GM21390 (cell line): ENCODE measurements around the gene BRAT1.

Experiments used
- ATAC-seq: cut with Tn5 transposase; IDR thresholded peaks from one replicate; pipeline ENCODE4 v1.9.1; 2021; ENCODE audit not compliant: unreplicated experiment

BRAT1 gene

GRCh38 chr7:2525658-2526630 lies 29.4 kb downstream of the BRAT1 start:
- no peak for ATAC-seq

- no peak for ATAC-seq
Observed at GRCh38 chr7:2524808-2525657, 30.3 kb downstream of the BRAT1 start.

GRCh38 chr7:2523941-2524807 lies 31.1 kb downstream of the BRAT1 start:
- no peak for ATAC-seq

DNA sequence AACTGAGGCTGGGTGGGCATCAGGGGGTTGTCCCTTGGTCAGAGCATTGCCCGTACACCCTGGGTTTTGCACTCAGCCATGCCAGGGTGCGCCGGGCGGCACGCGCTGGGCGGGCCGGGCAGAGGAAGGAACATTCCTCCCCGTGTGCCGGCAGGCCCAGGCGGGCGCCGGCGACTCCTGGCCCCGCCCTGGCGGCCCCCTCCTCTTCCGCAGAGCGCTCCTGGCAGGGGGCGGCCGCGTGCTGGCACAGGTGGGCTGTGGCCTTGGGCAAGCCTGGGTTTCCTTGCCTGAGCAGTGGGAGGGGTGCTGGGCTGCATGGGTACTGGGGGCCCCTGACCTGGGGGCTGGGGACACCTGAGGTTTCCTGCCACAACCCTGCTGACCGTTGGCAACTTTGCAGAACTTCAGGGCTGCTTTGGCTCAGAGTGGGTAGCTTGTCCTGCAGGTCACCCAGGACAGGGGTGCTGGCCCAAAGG lies 31.8 kb downstream of the BRAT1 start:
- no peak for ATAC-seq

DNA sequence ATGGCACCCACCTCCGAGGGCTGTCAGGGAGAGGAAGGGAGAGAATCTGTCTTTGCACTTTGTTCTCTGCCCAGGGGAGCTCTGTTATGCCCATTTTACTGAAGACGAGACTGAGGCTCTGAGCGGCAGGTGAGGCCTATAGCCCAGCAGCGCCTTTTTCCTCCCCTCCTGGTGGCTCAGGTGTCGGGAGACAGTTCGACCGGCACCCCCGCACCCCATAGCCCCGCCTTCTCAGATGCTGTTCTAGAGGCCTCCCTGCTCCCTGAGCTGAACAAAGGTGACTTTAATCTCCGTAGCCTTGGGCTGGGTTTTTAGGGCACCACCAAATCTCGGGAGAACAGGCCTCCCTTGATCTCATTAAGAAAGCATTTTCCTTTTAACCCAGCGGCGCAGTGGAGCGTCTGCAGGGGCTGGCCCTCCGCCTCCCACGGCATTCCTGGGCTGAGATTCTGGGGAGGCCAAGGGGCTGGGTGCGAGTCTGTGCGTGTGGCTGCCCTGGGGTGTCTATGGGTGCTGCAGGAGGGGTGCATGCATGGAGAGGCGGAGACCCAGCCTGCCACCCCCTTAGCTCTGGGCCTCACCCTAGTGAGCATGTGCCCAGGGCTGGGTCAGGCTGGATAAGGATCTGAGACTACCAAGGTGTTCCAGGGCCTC lies 32.4 kb downstream of the BRAT1 start:
- no peak for ATAC-seq

DNA sequence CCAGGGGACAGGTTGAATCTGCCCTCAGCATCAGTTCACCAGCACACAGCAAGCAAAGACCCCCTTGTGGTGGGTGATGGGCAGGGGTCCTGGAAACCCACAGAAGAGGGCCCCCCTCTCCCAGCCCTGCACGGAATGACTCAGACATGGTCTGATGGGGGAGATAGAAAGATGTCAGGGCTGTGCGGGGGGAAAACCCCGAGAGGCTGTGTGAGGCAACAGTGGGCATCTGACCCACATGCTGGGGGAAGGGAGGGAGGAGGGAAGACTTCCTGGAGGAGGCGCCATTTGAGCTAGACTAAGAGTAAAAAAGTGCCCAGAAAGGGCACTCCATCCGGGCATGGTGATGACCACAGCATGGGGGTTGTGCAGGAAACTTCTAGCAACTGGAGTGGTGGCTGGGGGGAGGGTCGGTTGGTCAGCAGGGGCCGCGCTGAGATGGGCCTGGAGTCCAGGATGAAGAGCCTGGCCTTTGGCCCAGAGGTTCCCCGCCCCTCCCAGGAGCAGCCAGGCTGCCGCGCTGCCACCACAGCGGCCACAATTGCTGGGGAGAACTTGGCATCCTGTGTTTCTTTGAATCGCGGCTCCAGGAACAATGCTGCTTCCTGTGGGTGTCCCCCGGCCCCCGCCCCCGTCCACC lies 33.3 kb downstream of the BRAT1 start:
- no peak for ATAC-seq

DNA sequence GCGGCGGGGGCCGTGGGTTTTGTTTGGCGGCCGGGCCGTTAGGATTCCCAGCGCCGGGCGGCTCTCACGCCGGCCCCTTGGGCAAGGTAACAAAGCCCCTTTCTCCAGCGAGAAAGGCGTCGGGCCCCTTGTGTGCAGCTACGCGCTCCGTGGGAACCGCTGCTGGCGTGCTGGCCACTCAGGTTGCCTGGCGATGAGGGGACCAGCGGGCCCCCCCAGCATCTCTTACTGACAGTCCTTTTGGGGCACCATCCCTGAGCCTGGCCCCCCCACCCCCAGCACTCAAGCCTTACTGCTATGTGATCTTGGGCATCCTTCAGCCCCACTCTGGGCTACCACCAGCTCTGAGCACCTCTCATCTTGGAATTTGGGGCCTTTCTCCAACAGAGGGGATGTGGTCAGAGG lies 34.0 kb downstream of the BRAT1 start:
- ATAC-seq: no peak

DNA sequence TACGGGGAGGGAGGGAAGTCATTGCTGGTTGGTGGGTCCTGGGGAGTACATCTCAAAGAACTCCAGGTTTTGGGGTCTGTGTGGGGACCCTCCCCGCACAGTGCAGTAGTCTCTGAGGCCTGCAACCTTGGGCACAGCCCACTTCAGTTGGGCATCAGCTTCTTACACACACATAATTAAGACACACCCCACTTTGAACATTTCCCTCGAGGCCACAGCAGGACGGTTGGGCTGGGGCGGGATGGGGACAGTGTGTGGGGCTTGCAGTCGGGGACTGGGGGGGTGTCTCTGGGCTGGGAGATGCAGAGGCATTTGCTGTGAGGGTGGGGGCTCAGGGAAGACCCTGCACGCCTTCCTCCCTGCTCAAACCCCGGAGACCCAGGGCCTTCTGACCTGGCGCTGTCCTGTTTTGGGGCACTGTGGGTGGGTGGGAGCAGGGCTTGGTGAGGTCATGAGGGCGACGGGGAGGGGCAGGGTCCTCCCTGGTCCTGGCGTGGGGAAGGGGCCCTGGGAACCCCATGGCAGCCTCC lies 34.5 kb downstream of the BRAT1 start:
- no peak for ATAC-seq

DNA sequence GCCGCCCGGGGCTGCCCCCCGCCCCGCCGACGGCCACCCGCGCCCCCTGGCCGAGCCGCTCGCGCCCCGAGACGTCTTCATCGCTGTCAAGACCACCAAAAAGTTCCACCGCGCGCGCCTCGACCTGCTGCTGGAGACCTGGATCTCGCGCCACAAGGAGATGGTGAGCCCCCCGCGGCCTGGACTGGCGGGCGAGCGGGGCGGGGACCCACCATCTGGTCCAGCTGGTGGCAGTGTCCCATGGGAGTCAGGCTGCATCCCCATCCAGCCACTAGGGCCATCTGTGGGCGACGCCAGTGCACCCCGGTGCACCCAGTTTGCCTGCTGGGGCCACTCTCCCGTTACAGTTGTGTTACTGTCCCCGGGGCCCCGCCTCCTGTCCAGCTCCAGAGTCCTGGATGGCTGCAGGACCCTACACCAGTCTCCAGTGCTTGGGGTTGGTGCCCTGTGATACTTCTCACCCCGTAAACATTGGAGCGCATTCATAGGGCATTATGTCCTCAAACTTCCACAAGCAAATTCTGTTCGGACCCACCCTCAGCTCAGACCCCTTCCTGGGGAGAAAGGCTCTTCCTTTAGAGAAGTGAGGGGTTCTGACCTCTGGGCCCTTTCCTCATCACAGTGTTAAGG lies 35.1 kb downstream of the BRAT1 start:
- no peak for ATAC-seq

- ATAC-seq: peak; percentile 84
Observed at GRCh38 chr7:2519119-2519930, 36.0 kb downstream of the BRAT1 start, which contains the start of gene LFNG. TSS of gene LFNG (plus strand) at chr7:2519774. CDS start at chr7:2519862, 88 bp downstream.

GRCh38 chr7:2518737-2519118 lies 36.6 kb downstream of the BRAT1 start:
- no peak for ATAC-seq

GRCh38 chr7:2517678-2518507 lies 37.4 kb downstream of the BRAT1 start:
- ATAC-seq: no peak

DNA sequence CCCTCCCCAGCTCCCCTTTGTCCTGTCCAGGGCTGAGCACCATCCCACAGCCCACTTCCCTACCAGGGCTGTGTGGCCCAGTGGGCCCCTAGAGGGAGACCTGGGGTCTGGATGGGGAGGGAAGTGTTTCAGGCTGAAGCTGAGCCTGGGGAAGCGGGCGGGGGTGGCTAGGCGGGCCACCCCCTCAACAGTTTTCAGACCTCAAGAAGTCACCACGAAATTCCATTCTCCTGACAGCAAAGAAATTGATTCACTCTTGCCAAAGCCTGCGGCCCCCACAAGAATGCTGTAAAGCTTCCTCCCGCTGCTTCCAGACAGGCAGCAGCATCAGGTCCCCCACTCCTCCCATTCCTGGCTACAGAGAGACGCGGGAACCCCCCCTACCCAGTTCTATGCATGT lies 38.3 kb downstream of the BRAT1 start:
- ATAC-seq: no peak

GRCh38 chr7:2516194-2516555 lies 39.1 kb downstream of the BRAT1 start:
- ATAC-seq: no peak

- ATAC-seq: no peak
Observed at GRCh38 chr7:2515424-2516193, 39.7 kb downstream of the BRAT1 start.
